Liver (tissue), 9 donors: ENCODE measurements around the gene GPR15. TPM values are rescaled to one million over a fixed set of nuclear protein-coding genes. Genes with fewer than 3 reads are reported as not detected.

Experiments used
- DNase-seq: peaks from one replicate; pipeline ENCODE4 v3.0.0-alpha.2; 2017; ENCODE audit warnings: low spot score
- H3K27ac ChIP-seq, 2 donors: one replicate each; pipeline ENCODE4 v1.7.0; 2013; ENCODE audit warnings: inconsistent platforms in 2 of 2, low read length in 2 of 2, control low read depth in 1 of 2, low read depth in 1 of 2, mild to moderate bottlenecking in 1 of 2
- H3K27me3 ChIP-seq, 4 donors: one replicate each; pipeline versions ENCODE4 v1.6.1 to v1.7.0; 2013; ENCODE audit warnings: low read length in 3 of 4, inconsistent platforms in 1 of 4, mild to moderate bottlenecking in 1 of 4, moderate library complexity in 1 of 4; ENCODE audit not compliant: control insufficient read depth in 4 of 4, insufficient read depth in 4 of 4
- H3K36me3 ChIP-seq, 4 donors: one replicate each; pipeline versions ENCODE4 v1.6.1 to v1.7.0; 2013; ENCODE audit warnings: low read length in 3 of 4, mild to moderate bottlenecking in 3 of 4, low read depth in 1 of 4, moderate library complexity in 1 of 4; ENCODE audit not compliant: control insufficient read depth in 4 of 4, insufficient read depth in 3 of 4
- H3K4me1 ChIP-seq, 4 donors: one replicate each; pipeline versions ENCODE4 v1.6.1 to v1.7.0; 2013; ENCODE audit warnings: low read length in 3 of 4, mild to moderate bottlenecking in 3 of 4, moderate library complexity in 1 of 4; ENCODE audit not compliant: control insufficient read depth in 4 of 4, insufficient read depth in 4 of 4
- H3K4me3 ChIP-seq, 3 donors: one replicate each; pipeline versions ENCODE4 v1.6.1 to v1.7.0; 2013; ENCODE audit warnings: low read length in 3 of 3, control low read depth in 1 of 3, low read depth in 1 of 3, mild to moderate bottlenecking in 1 of 3
- H3K9ac ChIP-seq, 2 donors: one replicate each; pipeline ENCODE4 v1.7.0; 2013; ENCODE audit warnings: low read length in 2 of 2, mild to moderate bottlenecking in 2 of 2, moderate library complexity in 2 of 2, control low read depth in 1 of 2, low read depth in 1 of 2
- H3K9me3 ChIP-seq, 4 donors: one replicate each; pipeline versions ENCODE4 v1.6.1 to v1.7.0; 2013; ENCODE audit warnings: low read length in 3 of 4; ENCODE audit not compliant: control insufficient read depth in 4 of 4
- EGR1 ChIP-seq, 2 donors: IDR thresholded peaks; 2 replicates each; pipeline ENCODE4 v1.6.1; 2016 to 2018; ENCODE audit warnings: antibody characterized with exemption in 2 of 2, low read depth in 2 of 2
- FOXA1 ChIP-seq: IDR thresholded peaks from 2 replicates; pipeline ENCODE4 v1.6.1; 2016; ENCODE audit warnings: antibody characterized with exemption
- FOXA2 ChIP-seq: IDR thresholded peaks from 2 replicates; pipeline ENCODE4 v1.6.1; 2016; ENCODE audit warnings: antibody characterized with exemption
- GABPA ChIP-seq, 2 donors: IDR thresholded peaks in 1 of 2; conservative IDR thresholded peaks in 1 of 2; 2 replicates each; pipeline ENCODE4 v1.6.1; 2016; ENCODE audit warnings: antibody characterized with exemption in 2 of 2, mild to moderate bottlenecking in 1 of 2, moderate library complexity in 1 of 2
- HNF4G ChIP-seq: IDR thresholded peaks from 2 replicates; pipeline ENCODE4 v1.6.1; 2016; ENCODE audit warnings: antibody characterized with exemption
- JUND ChIP-seq, 2 donors: IDR thresholded peaks; 2 replicates each; pipeline ENCODE4 v1.6.1; 2016; ENCODE audit warnings: antibody characterized with exemption in 2 of 2
- MAX ChIP-seq: IDR thresholded peaks from 2 replicates; pipeline ENCODE4 v1.6.1; 2016; ENCODE audit warnings: antibody characterized with exemption
- REST ChIP-seq: IDR thresholded peaks from 2 replicates; pipeline ENCODE4 v1.6.1; 2016; ENCODE audit warnings: antibody characterized with exemption, mild to moderate bottlenecking
- SP1 ChIP-seq: IDR thresholded peaks from 2 replicates; pipeline ENCODE4 v1.6.1; 2018; ENCODE audit warnings: antibody characterized with exemption, mild to moderate bottlenecking
- TAF1 ChIP-seq: conservative IDR thresholded peaks from 2 replicates; pipeline ENCODE4 v1.6.1; 2016; ENCODE audit warnings: antibody characterized with exemption, mild to moderate bottlenecking
- ZBTB33 ChIP-seq: IDR thresholded peaks from 2 replicates; pipeline ENCODE4 v1.6.1; 2016; ENCODE audit warnings: antibody characterized with exemption
- WGBS: extraction: QIAGEN DNeasy Blood & Tissue Kit; methylation state at CpG from one replicate; pipeline ENCODE4 v1.1.7; 2013; 5-methylcytosine and 5-hydroxymethylcytosine counted together
- polyA plus RNA-seq, 2 donors: library from polyadenylated mRNA; stranded (reverse) in 1 of 2; unstranded in 1 of 2; fragments of 200-250 nt in 1 of 2; fragments of >200 nt in 1 of 2; fragmentation: Nextera tagmentation in 1 of 2; extraction: Ambion mirVana in 1 of 2; gene quantifications; one replicate each; pipeline versions ENCODE4 v1.2.1 to v1.2.3, GENCODE V29; 2013 to 2015
- total RNA-seq, 2 donors: library from RNA; depleted of rRNA; stranded (reverse); fragments of >200 nt; gene quantifications; one replicate each; pipeline ENCODE4 v1.2.3, GENCODE V29; 2014
- TF ChIP-seq, protein P1 (sequence below): IDR thresholded peaks from 2 replicates; pipeline ENCODE4 v1.6.1; 2016; ENCODE audit warnings: antibody characterized with exemption
- donor health status: healthy.
- donor health status: healthy.
- donor health status: healthy.
- donor health status: healthy.
- donor health status: healthy.

GPR15 gene
- total and polyA plus RNA-seq, 4 donors = 0.08 to 0.10 TPM; not detected in 2

DNA sequence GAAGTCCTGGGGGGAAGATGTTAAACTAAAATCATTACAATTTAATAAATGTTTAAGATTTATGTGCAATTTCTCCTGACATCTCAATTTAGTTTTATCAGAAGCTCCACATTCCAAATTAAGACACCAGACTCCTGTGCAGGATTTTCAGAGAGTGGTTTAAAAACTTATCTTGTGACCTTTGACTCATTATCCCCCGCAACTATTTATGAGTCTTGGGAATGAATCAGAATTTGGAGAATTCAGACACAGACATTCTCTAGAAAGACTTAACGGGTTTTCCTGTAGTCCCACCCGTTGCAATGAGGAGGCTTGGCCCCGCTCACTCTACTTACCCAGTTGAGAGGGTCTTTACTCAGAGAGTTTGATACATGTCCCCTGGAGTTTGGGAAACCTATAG lies 27.2 kb upstream of the GPR15 start:
- H3K4me3 ChIP-seq = no peak overlapping the region
- H3K36me3 ChIP-seq = no peaks in the 10 kb centered on the region
- no peak overlapping the region for H3K9ac ChIP-seq
- no peak overlapping the region for H3K27ac ChIP-seq
- no peak for DNase-seq
- TF ChIP-seq FOXA2 (no peak), JUND (IDR thresholded peaks at IDR 0.05) (no peak), HNF4G (no peak), GABPA (IDR thresholded peaks at IDR 0.05 in 1 of 2, conservative IDR thresholded peaks at IDR 0.05 in 1 of 2) (no peak), ZBTB33 (no peak), TAF1 (no peak), SP1 (no peak), EGR1 (IDR thresholded peaks at IDR 0.05; ENCODE audit: low read depth in 2 of 2) (no peak), MAX (no peak)
- 81% methylated on average over 4 of the region's 4 CpGs for WGBS
- H3K4me1 ChIP-seq = no peaks in the 10 kb centered on the region
- no peaks in the 10 kb centered on the region for H3K27me3 ChIP-seq
- H3K9me3 ChIP-seq = peaks cover 0 to 1% (median 0%) of the 10 kb centered on the region in 4 donors

- Histone ChIP-seq H3K27me3 (no peaks in the 10 kb centered on the region), H3K4me3 (no peak overlapping the region), H3K9ac (no peak overlapping the region), H3K36me3 (no peaks in the 10 kb centered on the region), H3K27ac (no peak overlapping the region), H3K4me1 (no peaks in the 10 kb centered on the region), H3K9me3 (peaks cover 0 to 1% (median 0%) of the 10 kb centered on the region in 4 donors)
- no peak for TF ChIP-seq TAF1
- TF ChIP-seq, protein P1, sequence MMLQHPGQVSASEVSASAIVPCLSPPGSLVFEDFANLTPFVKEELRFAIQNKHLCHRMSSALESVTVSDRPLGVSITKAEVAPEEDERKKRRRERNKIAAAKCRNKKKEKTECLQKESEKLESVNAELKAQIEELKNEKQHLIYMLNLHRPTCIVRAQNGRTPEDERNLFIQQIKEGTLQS = no peak
- TF ChIP-seq FOXA1 = no peak
- TF ChIP-seq REST = no peak
- no peak for TF ChIP-seq MAX
- no peak for TF ChIP-seq ZBTB33
- DNase-seq = no peak
- 96% methylated on average over 2 of the region's 2 CpGs for WGBS
Observed at GRCh38 chr3:98508582-98508981, 23.2 kb upstream of the GPR15 start.
